Upper lobe of left lung (tissue), 6 donors: ENCODE measurements around the gene MYPOP. TPM values are rescaled to one million over a fixed set of nuclear protein-coding genes. Genes with fewer than 3 reads are reported as not detected.

Experiments
- ATAC-seq, 2 donors: fragments of 200-7000 bp; cut with Tn5 transposase; one replicate each; pipeline ENCODE4 v1.9.1; 2022; ENCODE audit warnings: mild to moderate bottlenecking in 2 of 2, moderate library complexity in 2 of 2; ENCODE audit not compliant: low FRiP score in 2 of 2
- DNase-seq, 2 donors: peaks; one replicate each; pipeline ENCODE4 v3.0.0-alpha.2; 2019 to 2020
- H3K27ac ChIP-seq, 4 donors: fragments of 200-600 bp; sonication (generic); one replicate each; pipeline ENCODE4 v1.5.1; 2016 to 2019
- H3K27me3 ChIP-seq, 4 donors: fragments of 200-600 bp; sonication (generic); one replicate each; pipeline ENCODE4 v1.5.1; 2017 to 2019
- H3K36me3 ChIP-seq, 4 donors: fragments of 200-600 bp; sonication (generic); one replicate each; pipeline ENCODE4 v1.5.1; 2016 to 2019
- H3K4me1 ChIP-seq, 4 donors: fragments of 200-600 bp; sonication (generic); one replicate each; pipeline ENCODE4 v1.5.1; 2018 to 2019
- H3K4me3 ChIP-seq, 4 donors: fragments of 200-600 bp; sonication (generic); one replicate each; pipeline ENCODE4 v1.5.1; 2017 to 2019; ENCODE audit warnings: mild to moderate bottlenecking in 2 of 4, moderate library complexity in 1 of 4
- H3K9me3 ChIP-seq, 4 donors: fragments of 200-600 bp; sonication (generic); one replicate each; pipeline ENCODE4 v1.5.1; 2018 to 2019
- CTCF ChIP-seq, 6 experiments: fragments of 450-650 bp in 4 of 6; fragments of 200-600 bp in 2 of 6; sonication (generic) in 2 of 6; IDR thresholded peaks; one replicate each; pipeline ENCODE4 v1.5.1; 2016 to 2019; ENCODE audit warnings: antibody characterized with exemption in 6 of 6
- EP300 ChIP-seq, 4 donors: sonication (generic); formaldehyde crosslinking; IDR thresholded peaks; one replicate each; pipeline ENCODE4 v1.5.1; 2017; ENCODE audit warnings: antibody characterized with exemption in 4 of 4, control low read depth in 2 of 4
- POLR2A ChIP-seq, 4 donors: fragments of 450-650 bp; IDR thresholded peaks; one replicate each; pipeline ENCODE4 v1.5.1; 2016 to 2017; ENCODE audit warnings: antibody characterized with exemption in 4 of 4, mild to moderate bottlenecking in 2 of 4
- POLR2AphosphoS5 ChIP-seq, 2 donors: sonication (generic); formaldehyde crosslinking; IDR thresholded peaks; one replicate each; pipeline ENCODE4 v1.5.1; 2017; ENCODE audit warnings: antibody characterized with exemption in 2 of 2
- whole genome bisulfite sequencing, 2 donors: methylation state at CpG; one replicate each; pipeline ENCODE4 v1.1.5; 2017 to 2018; 5-methylcytosine and 5-hydroxymethylcytosine counted together
- total RNA-seq, 6 donors: library from RNA; depleted of rRNA in 4 of 6; stranded (reverse); fragments of >200 nt in 4 of 6; gene quantifications; one replicate each; pipeline versions ENCODE4 v1.1.0 to v1.2.1, GENCODE V29; 2016 to 2021
- donor health status: DM: no; HTN: no; CAD: no; lungs with moderate emphysema.
- donor health status: DM: no; HTN: yes; CAD: no; lungs with severe emphysema.

MYPOP gene
- total RNA-seq, 6 donors from 2014 or later, result 2.3 to 13.6 (median 9.2) TPM

GRCh38 chr19:45902651-45903625 is 525 bp upstream of the MYPOP start:
- Histone ChIP-seq H3K4me1 (peaks cover 12 to 32% (median 18%) of the 10 kb centered on the region in 4 donors), H3K27me3 (no peaks in the 10 kb centered on the region), H3K36me3 (peaks cover 0 to 18% (median 14%) of the 10 kb centered on the region in 4 donors), H3K27ac (peak overlapping the region; percentile 61 to 79 (median 75)), H3K9me3 (no peaks in the 10 kb centered on the region), H3K4me3 (peak overlapping the region; percentile 67 to 84 (median 76))
- ATAC-seq (peak; percentile 95 to 97), DNase-seq (peak; percentile 98 to 100)
- no peak for TF ChIP-seq EP300 (IDR thresholded peaks at IDR 0.05)
- peak in 4 of 6 experiments; percentile 12 to 41 (median 34) for TF ChIP-seq CTCF (IDR thresholded peaks at IDR 0.05)
- peak in 2 of 4 donors; percentile 47 to 85 for TF ChIP-seq POLR2A (IDR thresholded peaks at IDR 0.05)
- peak; percentile 34 to 83 for TF ChIP-seq POLR2AphosphoS5 (IDR thresholded peaks at IDR 0.05)
- WGBS, 2 donors, result 1 to 2% methylated on average over 22 to 55 of the region's 73 CpGs

GRCh38 chr19:45901432-45901911 is 941 bp downstream of the MYPOP start:
- Histone ChIP-seq H3K36me3 (peaks cover 0 to 26% (median 20%) of the 10 kb centered on the region in 4 donors), H3K9me3 (no peaks in the 10 kb centered on the region), H3K27me3 (no peaks in the 10 kb centered on the region), H3K4me3 (peak overlapping the region; percentile 67 to 84 (median 76)), H3K4me1 (peaks cover 12 to 32% (median 18%) of the 10 kb centered on the region in 4 donors), H3K27ac (peak overlapping the region in 2 of 4 donors; percentile 67 to 79)
- ATAC-seq (peak in 1 of 2 donors; percentile 37), DNase-seq (peak; percentile 70 to 88)
- WGBS, 2 donors, result 20% methylated on average over 33 of the region's 69 CpGs; no CpG with 5 or more reads in 1 of the 2 donors
- TF ChIP-seq POLR2AphosphoS5 (IDR thresholded peaks at IDR 0.05) (no peak), POLR2A (IDR thresholded peaks at IDR 0.05) (no peak), EP300 (IDR thresholded peaks at IDR 0.05) (no peak)

- DNase-seq (no peak), ATAC-seq (no peak)
- Histone ChIP-seq H3K9me3 (no peaks in the 10 kb centered on the region), H3K36me3 (peaks cover 0 to 26% (median 20%) of the 10 kb centered on the region in 4 donors), H3K4me3 (peak overlapping the region in 3 of 4 donors; percentile 67 to 82 (median 70)), H3K4me1 (peaks cover 12 to 32% (median 18%) of the 10 kb centered on the region in 4 donors), H3K27me3 (no peaks in the 10 kb centered on the region), H3K27ac (peak overlapping the region in 1 of 4 donors; percentile 79)
- TF ChIP-seq POLR2AphosphoS5 (IDR thresholded peaks at IDR 0.05), result no peak
- TF ChIP-seq CTCF (IDR thresholded peaks at IDR 0.05), result no peak
- no peak for TF ChIP-seq POLR2A (IDR thresholded peaks at IDR 0.05)
- WGBS, 2 donors, result 75 to 88% methylated on average over 6 to 10 of the region's 22 CpGs
Measured at GRCh38 chr19:45900738-45901431, 1.5 kb downstream of the MYPOP start.

- DNase-seq (no peak), ATAC-seq (no peak)
- H3K27me3 ChIP-seq, result no peaks in the 10 kb centered on the region
- peaks cover 0 to 32% (median 23%) of the 10 kb centered on the region in 4 donors for H3K36me3 ChIP-seq
- peaks cover 12 to 32% (median 18%) of the 10 kb centered on the region in 4 donors for H3K4me1 ChIP-seq
- H3K4me3 ChIP-seq, result no peak overlapping the region
- no peaks in the 10 kb centered on the region for H3K9me3 ChIP-seq
- TF ChIP-seq POLR2AphosphoS5 (IDR thresholded peaks at IDR 0.05) (no peak), POLR2A (IDR thresholded peaks at IDR 0.05) (no peak), EP300 (IDR thresholded peaks at IDR 0.05) (no peak), CTCF (IDR thresholded peaks at IDR 0.05) (no peak)
- WGBS, 2 donors, result 94 to 99% methylated on average over 4 of the region's 4 CpGs
- H3K27ac ChIP-seq, result no peak overlapping the region
Measured at GRCh38 chr19:45899919-45900589, 2.4 kb downstream of the MYPOP start.
